ENCODE data around the gene TFPT. TPM values are rescaled to one million over a fixed set of nuclear protein-coding genes. Genes with fewer than 3 reads are reported as not detected.
"Not testable (repeated sequence)": the region's sequence is repeated elsewhere in the genome, so short reads cannot be mapped to it uniquely, and the experiment has no call there.

TFPT gene
- total and polyA plus RNA-seq, 2 of the 13 experiments (the other 11 are each of a cell fraction or from before 2014, with no cell fraction given): 8.4 to 10.7 TPM

- in situ Hi-C loops (cut with HindIII; ENCODE audit: extremely low pct_ligation_motif_present, low pct_unique_long_range_greater_than_20kb); H3K79me2 ChIP-seq (ENCODE audit: insufficient read depth, low read length); CTCF ChIA-PET (ENCODE audit: low intra/inter-chr PET ratio, low total read pairs); H3K36me3 ChIP-seq (replicated peaks in 1 of 2; ENCODE audit: control insufficient read depth in 1 of 2, insufficient read depth in 2 of 2, low read length in 2 of 2); H3K9me3 ChIP-seq (ENCODE audit: low read length); FAIRE-seq; DNase-seq (ENCODE audit: low spot score); H4K20me1 ChIP-seq (ENCODE audit: insufficient read depth, low read length); intact Hi-C loops (cut with micrococcal nuclease; ENCODE audit: unreplicated experiment); H3K9ac ChIP-seq (ENCODE audit: insufficient read depth, low read depth, low read length); H3K27ac ChIP-seq (ENCODE audit: extremely low read length, insufficient read depth, low read length); BruUV-seq (replicated peaks): not testable (repeated sequence)
- peak overlapping the region; percentile 69 for H2AFZ ChIP-seq (ENCODE audit: low read length)
- H3K27me3 ChIP-seq (ENCODE audit: control insufficient read depth in 1 of 2, insufficient read depth in 2 of 2, low read length in 2 of 2): peaks cover 0 to 16% of the 10 kb centered on the region in 2 experiments; a peak in 1 of 5 replicates
- POLR2A ChIA-PET: interaction anchor here (1.4 to 2.5 kb wide), 2 partner anchors 19 to 41 kb away, joined by 5 to 9 read pairs; partner anchors contain the start of genes CNOT3, PRPF31 and TFPT
- 3% methylated on average over 10 of the region's 46 CpGs for WGBS (ENCODE audit: low lambda C conversion rate)
- peak overlapping the region; percentile 90 for H3K4me2 ChIP-seq (ENCODE audit: low read depth, low read length)
- H3K4me3 ChIP-seq (replicated peaks in 1 of 3; ENCODE audit: insufficient read depth in 1 of 3, low read depth in 2 of 3, low read length in 3 of 3): peak overlapping the region in 2 of 3 experiments; percentile 31 to 66; a peak in 5 of 6 replicates
- ATAC-seq: peak; percentile 89
- H3K4me1 ChIP-seq (ENCODE audit: insufficient read depth, low read length): peaks cover 18% of the 10 kb centered on the region
- TF ChIP-seq MTERF4 (CRISPR knock-in tag; IDR thresholded peaks at IDR 0.05): peak; percentile 74; the same call in 1 of the 2 replicates
- TF ChIP-seq ZNF275 (CRISPR knock-in tag; IDR thresholded peaks at IDR 0.05; ENCODE audit: borderline replicate concordance): peak; percentile 74; the same call in 1 of the 2 replicates
- TF ChIP-seq RARA (CRISPR knock-in tag; IDR thresholded peaks at IDR 0.05): peak; percentile 50
- TF ChIP-seq NKX3-1 (CRISPR knock-in tag; IDR thresholded peaks at IDR 0.05): peak; percentile 74; the same call in 1 of the 2 replicates
- TF ChIP-seq ZNF616 (CRISPR knock-in tag; IDR thresholded peaks at IDR 0.05; ENCODE audit: low read depth): peak; percentile 71; the same call in 1 of the 2 replicates
- peak; percentile 19; the same call in 1 of the 2 replicates for TF ChIP-seq FOSL1 (CRISPR knock-in tag; IDR thresholded peaks at IDR 0.05; ENCODE audit: borderline replicate concordance)
- TF ChIP-seq NFKB2 (CRISPR knock-in tag; IDR thresholded peaks at IDR 0.05; ENCODE audit: borderline replicate concordance): peak; percentile 77; the same call in 1 of the 2 replicates
- TF ChIP-seq ZNF142 (CRISPR knock-in tag; IDR thresholded peaks at IDR 0.05): 0 out of 2 replicates have a peak, but pooled peaks have one; percentile 78
- peak; percentile 73 for TF ChIP-seq HNRNPLL (IDR thresholded peaks at IDR 0.05; ENCODE audit: low read depth, low read length, poor library complexity, severe bottlenecking)
- TF ChIP-seq ZNF468 (CRISPR knock-in tag; IDR thresholded peaks at IDR 0.05): peak; percentile 81; the same call in 1 of the 2 replicates
- peak; percentile 79 for TF ChIP-seq ZNF800 (CRISPR knock-in tag; IDR thresholded peaks at IDR 0.05)
- TF ChIP-seq ZNF564 (CRISPR knock-in tag; IDR thresholded peaks at IDR 0.05): peak; percentile 69; the same call in 1 of the 2 replicates
Measured at GRCh38 chr19:54095859-54096616, 19.4 kb downstream of the TFPT start.
